ENCODE measurements around the gene HELZ. TPM values are rescaled to one million over a fixed set of nuclear protein-coding genes. Genes with fewer than 3 reads are reported as not detected.
"Not testable (repeated sequence)": the region's sequence is repeated elsewhere in the genome, so short reads cannot be mapped to it uniquely, and the experiment has no call there.

HELZ gene
- polyA plus RNA-seq, 3 donors from 2014 or later = 41.4 to 121 (median 44.2) TPM

DNA sequence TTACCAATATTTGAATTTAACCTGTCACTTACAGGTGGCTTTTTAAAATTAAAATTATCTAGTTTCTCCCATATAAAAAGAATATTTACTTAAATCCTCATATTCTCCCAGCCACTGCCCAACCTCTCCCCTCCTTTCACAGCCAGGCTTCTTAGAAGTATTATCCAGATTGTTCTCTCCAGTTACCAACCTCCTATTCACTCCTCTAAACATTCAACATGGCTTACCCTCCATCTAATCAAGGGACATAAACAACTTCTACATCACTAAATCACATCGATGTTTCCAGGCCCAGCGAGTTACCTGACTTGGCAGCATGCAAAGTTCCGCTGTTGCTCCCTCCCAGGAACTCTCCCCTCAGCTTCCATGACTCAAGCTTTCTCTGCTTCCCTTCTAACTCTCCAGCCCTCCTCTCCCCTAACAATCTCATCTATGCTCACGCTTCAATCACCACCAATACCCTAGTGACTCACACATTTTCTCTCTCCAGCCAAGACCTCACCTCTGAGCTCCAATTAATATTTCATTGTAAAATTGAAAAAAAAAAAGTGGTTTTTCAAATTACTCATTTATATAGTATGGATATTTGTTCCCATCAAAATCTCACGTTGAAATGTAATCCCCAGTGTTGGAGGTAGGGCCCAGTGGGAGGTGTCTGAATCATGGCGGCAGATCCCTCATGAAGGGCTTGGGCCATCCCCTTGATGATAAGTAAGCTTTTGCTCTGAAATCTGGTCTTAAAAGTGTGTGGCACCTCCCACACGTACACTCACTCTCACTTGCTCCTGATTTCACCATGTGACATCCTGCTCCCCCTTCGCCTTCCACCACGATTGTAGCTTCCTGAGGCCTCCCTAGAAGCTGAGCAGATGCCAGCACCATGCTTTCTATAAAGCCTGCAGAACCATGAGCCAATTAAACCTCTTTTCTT is 88.5 kb downstream of the HELZ start:
- Mint-ChIP-seq H3K36me3 (peaks cover 22 to 40% (median 24%) of the 10 kb centered on the region in 3 donors), H3K27ac (peak overlapping the region in 5 of 6 donors; percentile 28 to 89 (median 78)), H3K27me3 (ENCODE audit: low read depth in 3 of 3) (peaks cover 2 to 5% (median 4%) of the 10 kb centered on the region in 3 donors), H3K4me1 (peaks cover 47 to 76% of the 10 kb centered on the region in 2 donors), H3K9me3 (no peaks in the 10 kb centered on the region), H3K4me3 (peak overlapping the region in 1 of 5 donors; percentile 19)
- DNase-seq = no peak

- Mint-ChIP-seq H3K27ac (peak overlapping the region; percentile 30 to 67 (median 54)), H3K36me3 (peaks cover 23 to 44% (median 35%) of the 10 kb centered on the region in 3 donors), H3K9me3 (no peaks in the 10 kb centered on the region), H3K4me3 (peak overlapping the region; percentile 5 to 45 (median 33)), H3K27me3 (ENCODE audit: low read depth in 3 of 3) (peaks cover 1 to 5% (median 4%) of the 10 kb centered on the region in 3 donors), H3K4me1 (peaks cover 36 to 57% of the 10 kb centered on the region in 2 donors)
- peak; percentile 27 to 48 (median 41) for DNase-seq
Observed at GRCh38 chr17:67152824-67153223, 92.2 kb downstream of the HELZ start.

- Mint-ChIP-seq H3K4me1 (peaks cover 28 to 46% of the 10 kb centered on the region in 2 donors), H3K36me3 (peaks cover 14 to 47% (median 30%) of the 10 kb centered on the region in 3 donors), H3K27me3 (ENCODE audit: low read depth in 3 of 3) (peaks cover 4 to 6% (median 4%) of the 10 kb centered on the region in 3 donors), H3K9me3 (no peaks in the 10 kb centered on the region), H3K27ac (peak overlapping the region; percentile 7 to 61 (median 46)), H3K4me3 (no peak overlapping the region)
- DNase-seq = no peak
Observed at GRCh38 chr17:67151717-67152116, 93.3 kb downstream of the HELZ start.

GRCh38 chr17:67150826-67151225 is 94.2 kb downstream of the HELZ start:
- Mint-ChIP-seq H3K36me3 (peaks cover 10 to 48% (median 28%) of the 10 kb centered on the region in 3 donors), H3K4me3 (no peak overlapping the region), H3K4me1 (peaks cover 23 to 40% of the 10 kb centered on the region in 2 donors), H3K27me3 (ENCODE audit: low read depth in 3 of 3) (peaks cover 0 to 4% (median 4%) of the 10 kb centered on the region in 3 donors), H3K9me3 (no peaks in the 10 kb centered on the region), H3K27ac (peak overlapping the region in 1 of 6 donors; percentile 2)
- no peak for DNase-seq

- peaks cover 17 to 61% (median 39%) of the 10 kb centered on the region in 3 donors for H3K36me3 Mint-ChIP-seq
- DNase-seq = no peak
- no peak overlapping the region for H3K27ac Mint-ChIP-seq
- no peak overlapping the region for H3K4me3 Mint-ChIP-seq
- H3K27me3 Mint-ChIP-seq (ENCODE audit: low read depth in 3 of 3) = peaks cover 0 to 4% (median 2%) of the 10 kb centered on the region in 3 donors
- H3K4me1 Mint-ChIP-seq = peaks cover 18 to 32% of the 10 kb centered on the region in 2 donors
- H3K9me3 Mint-ChIP-seq = no peaks in the 10 kb centered on the region
Observed at GRCh38 chr17:67148352-67148751, 96.6 kb downstream of the HELZ start.

- peaks cover 18 to 57% (median 37%) of the 10 kb centered on the region in 3 donors for H3K36me3 Mint-ChIP-seq
- H3K27ac Mint-ChIP-seq = peak overlapping the region in 5 of 6 donors; percentile 20 to 64 (median 56)
- peaks cover 4 to 16% of the 10 kb centered on the region in 2 donors for H3K4me1 Mint-ChIP-seq
Observed at GRCh38 chr17:67145183-67145805, 99.7 kb downstream of the HELZ start.

DNA sequence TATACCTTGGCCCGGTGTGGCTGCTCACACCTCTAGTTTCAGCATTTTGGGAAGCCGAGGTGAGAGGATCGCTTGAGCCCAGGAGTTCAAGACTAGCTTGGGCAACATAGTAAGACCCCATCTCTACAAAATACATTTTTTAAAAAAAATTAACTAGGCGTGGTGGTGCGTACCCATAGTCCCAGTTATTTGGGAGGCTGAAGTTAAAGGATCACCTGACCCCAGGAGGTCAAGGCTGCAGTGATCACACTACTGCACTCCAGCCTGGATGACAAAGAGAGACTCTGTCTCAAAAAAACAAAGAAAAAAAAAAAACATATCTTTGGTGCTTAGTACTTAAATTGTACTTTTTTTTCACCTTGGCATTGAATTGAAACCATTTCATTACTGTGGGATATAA is 101.7 kb downstream of the HELZ start:
- Mint-ChIP-seq H3K36me3 (peaks cover 18 to 53% (median 32%) of the 10 kb centered on the region in 3 donors), H3K27ac (peak overlapping the region in 1 of 6 donors; percentile 21)

More at GRCh38 chr17:67145183-67145805, 99.7 kb downstream of the HELZ start:
- H3K9me3 Mint-ChIP-seq = peaks cover 0 to 2% (median 0%) of the 10 kb centered on the region in 6 donors
- peaks cover 0 to 4% (median 2%) of the 10 kb centered on the region in 3 donors for H3K27me3 Mint-ChIP-seq (ENCODE audit: low read depth in 3 of 3)
- DNase-seq = no peak
- no peak overlapping the region for H3K4me3 Mint-ChIP-seq

DNA sequence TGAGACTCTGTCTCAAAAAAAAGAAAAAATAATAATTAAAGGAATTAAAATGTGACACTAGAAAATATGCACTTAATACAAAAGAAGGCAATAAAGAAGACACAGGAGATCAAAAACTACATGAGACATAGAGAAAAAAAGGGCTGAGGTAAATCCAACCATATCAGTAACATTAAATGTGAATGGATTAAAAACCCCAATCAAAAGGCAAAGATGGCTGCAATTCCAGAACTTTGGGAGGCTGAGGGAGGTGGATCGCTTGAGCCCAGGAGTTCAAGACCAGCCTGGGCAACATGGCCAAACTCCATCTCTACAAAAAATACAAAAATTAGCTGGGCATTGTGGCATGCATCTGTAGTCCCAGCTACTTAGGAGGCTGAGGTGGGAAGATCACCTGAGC is 103.0 kb downstream of the HELZ start:
- not testable (repeated sequence) for DNase-seq; H3K27me3 Mint-ChIP-seq (ENCODE audit: low read depth in 3 of 3); H3K9me3 Mint-ChIP-seq; H3K4me3 Mint-ChIP-seq
- Mint-ChIP-seq H3K36me3 (peaks cover 18 to 43% (median 28%) of the 10 kb centered on the region in 3 donors), H3K27ac (peak overlapping the region in 5 of 6 donors; percentile 4 to 51 (median 43)), H3K4me1 (peaks cover 33 to 48% of the 10 kb centered on the region in 2 donors)

More for the DNA sequence above, 101.7 kb downstream of the HELZ start:
- no peak for DNase-seq
- Mint-ChIP-seq H3K4me3 (no peak overlapping the region), H3K9me3 (peaks cover 0 to 2% (median 0%) of the 10 kb centered on the region in 6 donors), H3K4me1 (peaks cover 22 to 35% of the 10 kb centered on the region in 2 donors), H3K27me3 (ENCODE audit: low read depth in 3 of 3) (peaks cover 0 to 4% (median 4%) of the 10 kb centered on the region in 3 donors)

DNA sequence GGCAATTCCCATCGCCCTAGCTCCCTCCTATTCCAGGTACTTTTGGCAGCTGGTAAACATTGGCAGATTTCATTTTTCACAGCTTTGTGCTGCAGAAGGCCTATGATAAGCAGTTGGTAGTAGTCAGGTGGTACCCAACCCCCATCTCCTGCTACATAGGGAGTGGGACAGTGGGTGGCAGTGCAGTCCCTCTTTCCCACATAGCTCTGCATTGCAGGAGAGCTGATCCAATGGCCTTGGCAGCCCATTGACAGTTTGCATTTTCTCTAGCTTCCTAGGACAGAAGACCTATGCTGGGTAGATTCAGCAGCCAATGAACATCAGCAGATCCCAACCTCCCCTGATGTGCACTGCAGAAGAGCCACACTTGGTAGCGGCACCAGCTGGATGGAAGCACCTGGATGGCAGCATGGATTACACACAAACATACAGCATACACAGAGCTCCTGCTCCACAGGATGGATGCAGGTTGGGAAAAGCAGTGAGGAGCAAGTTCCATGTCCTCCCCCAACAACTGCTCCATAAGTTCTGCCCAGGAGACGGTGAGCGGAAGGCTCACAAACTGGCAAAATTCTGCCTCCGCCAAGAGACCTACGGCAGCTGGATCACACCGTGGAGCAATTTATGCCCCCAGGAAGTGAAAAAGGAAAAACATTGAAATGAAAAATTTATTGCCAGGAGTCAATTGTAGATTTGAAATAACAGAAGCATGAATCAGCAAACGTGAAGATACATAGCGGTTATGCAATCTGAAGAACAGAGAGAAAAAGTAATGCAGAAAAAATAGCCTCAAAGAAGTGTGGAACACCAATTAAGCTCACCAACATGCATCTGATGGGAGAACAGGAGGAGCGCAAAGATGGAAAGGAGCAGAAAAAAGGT is 105.0 kb downstream of the HELZ start:
- H3K9me3 Mint-ChIP-seq = peaks cover 0 to 2% (median 0%) of the 10 kb centered on the region in 6 donors
- no peak for DNase-seq
- peaks cover 37 to 64% of the 10 kb centered on the region in 2 donors for H3K4me1 Mint-ChIP-seq
- H3K36me3 Mint-ChIP-seq = peaks cover 14 to 45% (median 25%) of the 10 kb centered on the region in 3 donors
- H3K27me3 Mint-ChIP-seq (ENCODE audit: low read depth in 3 of 3) = peaks cover 0 to 3% (median 0%) of the 10 kb centered on the region in 3 donors
- no peak overlapping the region for H3K4me3 Mint-ChIP-seq
- peak overlapping the region; percentile 69 to 83 (median 76) for H3K27ac Mint-ChIP-seq

GRCh38 chr17:67139289-67139688 is 105.7 kb downstream of the HELZ start:
- Mint-ChIP-seq H3K36me3 (peaks cover 12 to 43% (median 24%) of the 10 kb centered on the region in 3 donors), H3K27me3 (ENCODE audit: low read depth in 3 of 3) (peaks cover 0 to 3% (median 0%) of the 10 kb centered on the region in 3 donors)

GRCh38 chr17:67138392-67138791 is 106.6 kb downstream of the HELZ start:
- Mint-ChIP-seq H3K4me1 (peaks cover 37 to 57% of the 10 kb centered on the region in 2 donors), H3K27ac (peak overlapping the region; percentile 78 to 95 (median 85)), H3K9me3 (peaks cover 0 to 2% (median 0%) of the 10 kb centered on the region in 6 donors), H3K36me3 (peaks cover 6 to 36% (median 18%) of the 10 kb centered on the region in 3 donors), H3K4me3 (peak overlapping the region; percentile 28 to 69 (median 50)), H3K27me3 (ENCODE audit: low read depth in 3 of 3) (peaks cover 0 to 3% (median 0%) of the 10 kb centered on the region in 3 donors)
- peak in 1 of 3 donors; percentile 10 for DNase-seq

More at GRCh38 chr17:67139289-67139688, 105.7 kb downstream of the HELZ start:
- H3K27ac Mint-ChIP-seq = peak overlapping the region; percentile 17 to 83 (median 75)
- H3K4me1 Mint-ChIP-seq = peaks cover 37 to 64% of the 10 kb centered on the region in 2 donors
- peak overlapping the region in 3 of 5 donors; percentile 1 to 39 (median 20) for H3K4me3 Mint-ChIP-seq
- peaks cover 0 to 2% (median 0%) of the 10 kb centered on the region in 6 donors for H3K9me3 Mint-ChIP-seq
- no peak for DNase-seq

DNA sequence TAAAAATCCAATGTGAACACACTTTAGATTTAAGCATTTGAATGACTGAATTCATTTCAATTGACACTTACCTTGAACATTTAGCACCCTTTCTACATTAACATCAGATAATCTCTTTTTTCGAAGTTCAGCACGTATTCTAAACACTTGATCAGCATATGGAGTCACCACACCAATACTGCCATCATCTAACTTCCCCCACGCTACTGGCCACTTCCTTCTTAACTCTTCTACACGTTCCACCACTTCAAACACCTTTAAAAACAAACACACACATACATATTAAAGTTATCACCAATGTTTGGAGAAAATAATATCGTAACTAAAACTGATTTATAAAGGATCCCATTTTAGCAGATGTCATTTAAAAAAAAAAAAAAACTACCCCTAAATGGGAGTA is 107.1 kb downstream of the HELZ start:
- H3K36me3 Mint-ChIP-seq = peaks cover 6 to 36% (median 18%) of the 10 kb centered on the region in 3 donors
- peak overlapping the region; percentile 18 to 69 (median 50) for H3K4me3 Mint-ChIP-seq
- H3K9me3 Mint-ChIP-seq = peaks cover 0 to 2% (median 0%) of the 10 kb centered on the region in 6 donors
- H3K27ac Mint-ChIP-seq = peak overlapping the region; percentile 78 to 95 (median 85)
- H3K27me3 Mint-ChIP-seq (ENCODE audit: low read depth in 3 of 3) = peaks cover 0 to 3% (median 0%) of the 10 kb centered on the region in 3 donors
- peaks cover 37 to 57% of the 10 kb centered on the region in 2 donors for H3K4me1 Mint-ChIP-seq
- DNase-seq = peak; percentile 32 to 47 (median 44)

Data from immature natural killer cell (primary cell).